Thyroid gland (tissue), 4 donors: Measurements from ENCODE around the gene TBCEL. TPM values are rescaled to one million over a fixed set of nuclear protein-coding genes. Genes with fewer than 3 reads are reported as not detected.

Experiments used
- DNase-seq, 2 donors: peaks; one replicate each; pipeline ENCODE4 v3.0.0-alpha.2; 2019
- H3K27ac ChIP-seq, 3 donors: fragments of 200-600 bp; sonication (generic); 1 replicate in 2 of 3; 2 replicates in 1 of 3; pipeline ENCODE4 v1.5.1; 2016 to 2019; ENCODE audit warnings: mild to moderate bottlenecking in 1 of 3, moderate library complexity in 1 of 3
- H3K27me3 ChIP-seq: fragments of 200-600 bp; sonication (generic); one replicate; pipeline ENCODE4 v1.5.1; 2019
- H3K36me3 ChIP-seq, 2 donors: fragments of 200-600 bp; sonication (generic); one replicate each; pipeline ENCODE4 v1.5.1; 2016 to 2019
- H3K4me1 ChIP-seq, 2 donors: fragments of 200-600 bp; sonication (generic); one replicate each; pipeline ENCODE4 v1.5.1; 2017 to 2019
- H3K4me3 ChIP-seq, 3 donors: fragments of 200-600 bp; sonication (generic); replicated peaks in 1 of 3; 1 replicate in 2 of 3; 2 replicates in 1 of 3; pipeline ENCODE4 v1.5.1; 2016; ENCODE audit warnings: mild to moderate bottlenecking in 1 of 3
- H3K9me3 ChIP-seq: fragments of 200-600 bp; sonication (generic); one replicate; pipeline ENCODE4 v1.5.1; 2017
- POLR2A ChIP-seq, 2 donors: fragments of 450-650 bp; IDR thresholded peaks; one replicate each; pipeline ENCODE4 v1.6.1; 2017; ENCODE audit warnings: antibody characterized with exemption in 2 of 2, mild to moderate bottlenecking in 2 of 2, moderate library complexity in 1 of 2
- WGBS, 2 donors: methylation state at CpG; one replicate each; pipeline ENCODE4 v1.1.5; 2017; 5-methylcytosine and 5-hydroxymethylcytosine counted together
- intact Hi-C: fragments of 100-400 bp; cut with DNase I; formaldehyde crosslinking; loops from one replicate; pipeline ENCODE4 v1.15.1; 2023
- total RNA-seq, 4 donors: library from RNA; depleted of rRNA; stranded (reverse); fragments of >200 nt; gene quantifications; one replicate each; pipeline ENCODE4 v1.2.3, GENCODE V29; 2016
- TF ChIP-seq, protein P1 (sequence below), 6 experiments: fragments of 200-600 bp in 3 of 6; fragments of 450-650 bp in 3 of 6; sonication (generic) in 3 of 6; IDR thresholded peaks; one replicate each; pipeline ENCODE4 v1.5.1; 2016 to 2019; ENCODE audit warnings: antibody characterized with exemption in 6 of 6, mild to moderate bottlenecking in 2 of 6, inconsistent platforms in 1 of 6, moderate library complexity in 1 of 6

The TBCEL gene
- total RNA-seq, 4 donors from 2014 or later: 32.3 to 89.4 (median 43.9) TPM

DNA sequence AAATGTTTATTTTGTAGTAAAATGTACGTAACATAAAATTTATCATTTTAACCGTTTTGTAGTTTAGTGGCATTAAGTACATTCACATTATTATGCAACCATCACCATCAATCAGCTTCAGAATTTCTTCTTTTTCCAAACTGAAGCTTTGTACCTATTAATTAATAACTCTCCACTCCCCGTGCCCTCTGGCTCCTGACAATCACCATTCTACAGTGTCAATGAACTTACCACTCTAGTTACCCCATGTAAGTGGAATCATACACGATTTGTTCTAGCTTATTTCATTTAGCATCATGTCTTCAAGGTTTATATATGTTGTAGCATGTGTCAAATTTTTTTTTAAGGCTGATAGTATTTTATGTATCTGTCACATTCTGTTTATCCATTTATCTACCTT lies 9.7 kb downstream of the TBCEL start:
- Histone ChIP-seq H3K9me3 (no peaks in the 10 kb centered on the region), H3K36me3 (no peaks in the 10 kb centered on the region), H3K4me3 (no peak overlapping the region), H3K4me1 (no peaks in the 10 kb centered on the region), H3K27me3 (no peaks in the 10 kb centered on the region), H3K27ac (no peak overlapping the region)
- TF ChIP-seq, protein P1, sequence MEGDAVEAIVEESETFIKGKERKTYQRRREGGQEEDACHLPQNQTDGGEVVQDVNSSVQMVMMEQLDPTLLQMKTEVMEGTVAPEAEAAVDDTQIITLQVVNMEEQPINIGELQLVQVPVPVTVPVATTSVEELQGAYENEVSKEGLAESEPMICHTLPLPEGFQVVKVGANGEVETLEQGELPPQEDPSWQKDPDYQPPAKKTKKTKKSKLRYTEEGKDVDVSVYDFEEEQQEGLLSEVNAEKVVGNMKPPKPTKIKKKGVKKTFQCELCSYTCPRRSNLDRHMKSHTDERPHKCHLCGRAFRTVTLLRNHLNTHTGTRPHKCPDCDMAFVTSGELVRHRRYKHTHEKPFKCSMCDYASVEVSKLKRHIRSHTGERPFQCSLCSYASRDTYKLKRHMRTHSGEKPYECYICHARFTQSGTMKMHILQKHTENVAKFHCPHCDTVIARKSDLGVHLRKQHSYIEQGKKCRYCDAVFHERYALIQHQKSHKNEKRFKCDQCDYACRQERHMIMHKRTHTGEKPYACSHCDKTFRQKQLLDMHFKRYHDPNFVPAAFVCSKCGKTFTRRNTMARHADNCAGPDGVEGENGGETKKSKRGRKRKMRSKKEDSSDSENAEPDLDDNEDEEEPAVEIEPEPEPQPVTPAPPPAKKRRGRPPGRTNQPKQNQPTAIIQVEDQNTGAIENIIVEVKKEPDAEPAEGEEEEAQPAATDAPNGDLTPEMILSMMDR (IDR thresholded peaks at IDR 0.05): no peak
- no peak for TF ChIP-seq POLR2A (IDR thresholded peaks at IDR 0.05)
- intact Hi-C loops: no loop called here
- WGBS, 2 donors: 94 to 95% methylated on average over 4 of the region's 4 CpGs
- no peak for DNase-seq

DNA sequence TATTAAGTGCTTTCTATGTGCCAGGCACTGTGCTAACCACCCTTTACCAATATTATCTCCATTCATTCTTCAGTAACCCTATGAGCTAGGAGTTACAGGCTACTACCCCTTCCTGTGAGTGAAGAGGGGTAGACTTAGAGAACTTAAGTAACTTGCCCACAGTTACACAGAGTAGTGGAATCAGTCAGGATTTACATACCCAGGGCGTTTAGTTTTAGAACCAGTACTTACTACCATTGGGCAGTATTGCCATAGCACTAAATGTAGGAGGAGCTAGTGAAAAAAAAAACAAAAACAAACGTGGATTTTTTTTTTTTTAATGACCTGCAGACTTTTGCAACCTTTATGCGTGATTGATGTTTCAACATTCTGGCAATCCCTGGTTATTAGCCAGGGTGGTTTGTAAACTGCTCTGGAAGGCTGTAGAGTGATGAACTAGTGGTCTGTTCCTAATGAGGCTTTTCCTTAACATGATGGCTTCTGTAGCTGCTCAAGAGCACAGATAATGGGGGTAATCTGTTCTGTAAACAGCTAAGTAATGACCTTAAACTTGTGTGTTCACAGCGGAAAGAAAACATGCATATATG lies 11.4 kb downstream of the TBCEL start:
- H3K4me1 ChIP-seq: no peaks in the 10 kb centered on the region
- H3K27ac ChIP-seq: no peak overlapping the region
- no peaks in the 10 kb centered on the region for H3K36me3 ChIP-seq
- no peak overlapping the region for H3K4me3 ChIP-seq
- H3K27me3 ChIP-seq: no peaks in the 10 kb centered on the region
- no peak for TF ChIP-seq POLR2A (IDR thresholded peaks at IDR 0.05)
- TF ChIP-seq, protein P1 (IDR thresholded peaks at IDR 0.05): no peak
- WGBS, 2 donors: 68 to 74% methylated on average over 4 of the region's 4 CpGs
- H3K9me3 ChIP-seq: no peaks in the 10 kb centered on the region
- DNase-seq: no peak
- intact Hi-C loops: no loop called here

DNA sequence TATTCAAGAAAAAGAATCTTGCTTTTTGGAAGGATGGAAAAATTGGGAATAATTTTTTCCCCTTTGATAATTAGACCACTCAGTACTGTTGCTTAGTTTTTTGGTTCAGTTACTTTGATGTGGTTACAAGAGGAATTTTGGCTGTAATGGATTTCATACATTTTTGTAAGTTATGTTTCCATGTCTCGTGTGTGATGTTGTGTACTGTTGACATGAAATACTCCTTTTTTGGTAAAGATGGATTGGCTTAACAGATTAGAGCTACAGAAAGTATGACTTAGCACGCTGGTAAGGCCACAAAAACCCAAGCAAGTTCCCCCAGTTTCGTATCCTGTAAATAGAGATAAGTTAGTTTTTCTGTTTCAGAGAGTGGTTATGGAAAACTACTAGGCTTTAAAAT lies 11.9 kb downstream of the TBCEL start:
- H3K4me3 ChIP-seq: no peak overlapping the region
- WGBS, 2 donors: 80 to 84% methylated on average over 3 of the region's 3 CpGs

DNA sequence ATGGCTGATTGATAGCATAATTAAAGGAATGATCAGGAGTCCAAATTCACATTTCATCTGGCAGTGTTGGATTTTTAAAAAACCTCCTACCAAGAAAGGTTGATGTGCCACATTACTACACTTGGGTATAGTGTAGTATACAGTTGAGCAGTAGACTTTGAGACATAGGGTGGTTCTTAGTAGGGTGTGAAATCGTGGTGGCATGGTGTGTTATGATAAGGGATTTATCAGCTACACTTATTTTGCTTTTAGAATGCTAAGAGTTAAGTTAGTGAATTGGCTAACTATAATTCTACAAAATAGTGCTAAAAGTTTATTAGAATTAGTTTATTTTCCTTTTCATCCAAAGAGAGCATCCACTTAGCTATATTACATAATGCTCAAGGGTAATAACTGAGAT lies 13.1 kb downstream of the TBCEL start:
- no peak for DNase-seq
- WGBS, 2 donors: 83 to 87% methylated on average over 1 of the region's 1 CpG

More for the DNA sequence above, 11.9 kb downstream of the TBCEL start:
- Histone ChIP-seq H3K27me3 (no peaks in the 10 kb centered on the region), H3K36me3 (no peaks in the 10 kb centered on the region), H3K9me3 (no peaks in the 10 kb centered on the region), H3K4me1 (no peaks in the 10 kb centered on the region), H3K27ac (no peak overlapping the region)
- DNase-seq: no peak
- TF ChIP-seq, protein P1 (IDR thresholded peaks at IDR 0.05): no peak
- TF ChIP-seq POLR2A (IDR thresholded peaks at IDR 0.05): no peak
- intact Hi-C loops: no loop called here

More for the DNA sequence above, 13.1 kb downstream of the TBCEL start:
- Histone ChIP-seq H3K27me3 (no peaks in the 10 kb centered on the region), H3K36me3 (no peaks in the 10 kb centered on the region), H3K9me3 (no peaks in the 10 kb centered on the region), H3K4me1 (no peaks in the 10 kb centered on the region), H3K4me3 (no peak overlapping the region), H3K27ac (no peak overlapping the region)
- intact Hi-C loops: no loop called here
- no peak for TF ChIP-seq POLR2A (IDR thresholded peaks at IDR 0.05)
- TF ChIP-seq, protein P1 (IDR thresholded peaks at IDR 0.05): no peak
